Esophagus squamous epithelium (tissue), 5 donors: Measurements from ENCODE around the gene SYNPO. TPM values are rescaled to one million over a fixed set of nuclear protein-coding genes. Genes with fewer than 3 reads are reported as not detected.

Experiments
- DNase-seq: peaks from one replicate; lab custom pipeline; 2025; lab: John Stamatoyannopoulos, UW
- H3K27ac ChIP-seq, 4 donors: fragments of 200-600 bp; sonication (generic); one replicate each; pipeline ENCODE4 v1.5.1; 2016 to 2019; ENCODE audit warnings: mild to moderate bottlenecking in 1 of 4
- H3K27me3 ChIP-seq, 4 donors: fragments of 200-600 bp; sonication (generic); 1 replicate in 3 of 4; 2 replicates in 1 of 4; pipeline versions ENCODE4 v1.5.1 to v1.6.0; 2017 to 2021; ENCODE audit warnings: antibody characterized with exemption in 1 of 4
- H3K36me3 ChIP-seq, 3 donors: fragments of 200-600 bp; sonication (generic); one replicate each; pipeline ENCODE4 v1.5.1; 2016 to 2019
- H3K4me1 ChIP-seq, 3 donors: fragments of 200-600 bp; sonication (generic); one replicate each; pipeline ENCODE4 v1.5.1; 2017 to 2019
- H3K4me3 ChIP-seq, 4 donors: fragments of 200-600 bp; sonication (generic); 1 replicate in 3 of 4; 2 replicates in 1 of 4; pipeline ENCODE4 v1.5.1; 2016 to 2019; ENCODE audit warnings: mild to moderate bottlenecking in 2 of 4, moderate library complexity in 1 of 4
- H3K9me3 ChIP-seq, 3 donors: fragments of 200-600 bp; sonication (generic); one replicate each; pipeline ENCODE4 v1.5.1; 2016 to 2019
- CTCF ChIP-seq, 6 experiments: fragments of 450-650 bp in 4 of 6; fragments of 200-600 bp in 2 of 6; sonication (generic) in 2 of 6; IDR thresholded peaks; one replicate each; pipeline ENCODE4 v1.5.1; 2016 to 2019; ENCODE audit warnings: antibody characterized with exemption in 6 of 6, mild to moderate bottlenecking in 4 of 6, moderate library complexity in 4 of 6
- POLR2A ChIP-seq, 4 donors: fragments of 450-650 bp; IDR thresholded peaks; one replicate each; pipeline ENCODE4 v1.6.1; 2017; ENCODE audit warnings: antibody characterized with exemption in 4 of 4, mild to moderate bottlenecking in 4 of 4, moderate library complexity in 3 of 4
- WGBS, 2 donors: methylation state at CpG; one replicate each; pipeline ENCODE4 v1.1.5; 2018; 5-methylcytosine and 5-hydroxymethylcytosine counted together
- intact Hi-C: fragments of 100-400 bp; cut with DNase I; formaldehyde crosslinking; loops from one replicate; pipeline ENCODE4 v1.15.0; 2022
- total RNA-seq, 4 donors: library from RNA; depleted of rRNA; stranded (reverse); fragments of >200 nt; gene quantifications; one replicate each; pipeline ENCODE4 v1.1.0, GENCODE V29; 2016
- donor health status: DM: yes; HTN: yes; CAD: no.

The SYNPO gene
- total RNA-seq, 4 donors from 2014 or later: 2.5 to 8.8 (median 5.6) TPM

GRCh38 chr5:150619359-150620230 is 20.9 kb upstream of the SYNPO start:
- Histone ChIP-seq H3K9me3 (no peaks in the 10 kb centered on the region), H3K4me1 (peaks cover 24 to 76% (median 56%) of the 10 kb centered on the region in 3 donors), H3K27me3 (no peaks in the 10 kb centered on the region), H3K4me3 (no peak overlapping the region), H3K27ac (peak overlapping the region; percentile 30 to 73 (median 66)), H3K36me3 (no peaks in the 10 kb centered on the region)
- DNase-seq: no peak
- TF ChIP-seq CTCF (IDR thresholded peaks at IDR 0.05): no peak
- no peak for TF ChIP-seq POLR2A (IDR thresholded peaks at IDR 0.05)
- 49 to 66% methylated on average over 16 to 23 of the region's 24 CpGs for WGBS, 2 donors
- intact Hi-C loops: no loop called here

GRCh38 chr5:150621301-150621700 is 19.2 kb upstream of the SYNPO start:
- Histone ChIP-seq H3K36me3 (no peaks in the 10 kb centered on the region), H3K4me1 (peaks cover 18 to 75% (median 51%) of the 10 kb centered on the region in 3 donors), H3K4me3 (no peak overlapping the region), H3K27ac (peak overlapping the region in 2 of 4 donors; percentile 12 to 29), H3K27me3 (peaks cover 0 to 7% (median 0%) of the 10 kb centered on the region in 4 donors), H3K9me3 (no peaks in the 10 kb centered on the region)
- intact Hi-C loops: no loop called here
- 70 to 73% methylated on average over 4 to 5 of the region's 5 CpGs for WGBS, 2 donors
- no peak for TF ChIP-seq CTCF (IDR thresholded peaks at IDR 0.05)
- no peak for TF ChIP-seq POLR2A (IDR thresholded peaks at IDR 0.05)
- no peak for DNase-seq

- DNase-seq: no peak
- TF ChIP-seq CTCF (IDR thresholded peaks at IDR 0.05) (no peak), POLR2A (IDR thresholded peaks at IDR 0.05) (no peak)
- Histone ChIP-seq H3K27me3 (peaks cover 0 to 7% (median 0%) of the 10 kb centered on the region in 4 donors), H3K36me3 (no peaks in the 10 kb centered on the region), H3K4me1 (peaks cover 18 to 75% (median 52%) of the 10 kb centered on the region in 3 donors), H3K9me3 (no peaks in the 10 kb centered on the region), H3K4me3 (no peak overlapping the region), H3K27ac (peak overlapping the region in 2 of 4 donors; percentile 12 to 13)
- 61% methylated on average over 2 of the region's 2 CpGs; no CpG with 5 or more reads in 1 of the 2 donors for WGBS, 2 donors
- intact Hi-C loops: no loop called here
Observed at GRCh38 chr5:150622157-150622556, 18.3 kb upstream of the SYNPO start.

GRCh38 chr5:150623152-150623877 is 17.1 kb upstream of the SYNPO start:
- Histone ChIP-seq H3K36me3 (no peaks in the 10 kb centered on the region), H3K27ac (peak overlapping the region in 3 of 4 donors; percentile 54 to 96 (median 91)), H3K27me3 (peaks cover 0 to 7% (median 0%) of the 10 kb centered on the region in 4 donors), H3K4me3 (no peak overlapping the region), H3K4me1 (peaks cover 14 to 75% (median 58%) of the 10 kb centered on the region in 3 donors), H3K9me3 (no peaks in the 10 kb centered on the region)
- DNase-seq: no peak
- intact Hi-C loops: no loop called here
- no peak for TF ChIP-seq CTCF (IDR thresholded peaks at IDR 0.05)
- no peak for TF ChIP-seq POLR2A (IDR thresholded peaks at IDR 0.05)
- WGBS, 2 donors: 33 to 55% methylated on average over 5 of the region's 7 CpGs
